Activated CD8-positive, alpha-beta memory T cell treated with anti-CD3 and anti-CD28 coated beads, Interleukin-2, amount 50 U/mL, for 4 hours (primary cell): ENCODE data around the gene TRA2B.
A peak's percentile ranks its signal among the peaks of the same experiment; 100 is the strongest.

ENCODE experiments used
- DNase-seq: peaks from one replicate; pipeline ENCODE4 v3.0.0-alpha.2; 2020

TRA2B gene

GRCh38 chr3:185949515-185949914 is 11.7 kb upstream of the TRA2B start:
- DNase-seq: no peak

GRCh38 chr3:185948292-185948691 is 10.5 kb upstream of the TRA2B start:
- no peak for DNase-seq

- DNase-seq: no peak
These were observed 5.9 kb upstream of the TRA2B start for GRCh38 chr3:185943760-185944106.

- DNase-seq: peak; percentile 84
These were observed 5.3 kb upstream of the TRA2B start for GRCh38 chr3:185942907-185943759.

- no peak for DNase-seq
These were observed 4.6 kb upstream of the TRA2B start for GRCh38 chr3:185942396-185942795.

- no peak for DNase-seq
These were observed 3.1 kb upstream of the TRA2B start for GRCh38 chr3:185940951-185941350.

- DNase-seq: no peak
These were observed 1.9 kb upstream of the TRA2B start for GRCh38 chr3:185939721-185940120.

GRCh38 chr3:185936814-185937688 is 763 bp downstream of the TRA2B start:
- DNase-seq: peak; percentile 85

GRCh38 chr3:185936273-185936629 is 1.6 kb downstream of the TRA2B start:
- no peak for DNase-seq

- DNase-seq: no peak
These were observed 2.1 kb downstream of the TRA2B start for GRCh38 chr3:185935465-185936272.

- DNase-seq: no peak
These were observed 2.9 kb downstream of the TRA2B start for GRCh38 chr3:185934767-185935464.

GRCh38 chr3:185934174-185934557 is 3.6 kb downstream of the TRA2B start:
- no peak for DNase-seq

GRCh38 chr3:185933374-185934173 is 4.2 kb downstream of the TRA2B start:
- no peak for DNase-seq

GRCh38 chr3:185931777-185932612 is 5.8 kb downstream of the TRA2B start:
- no peak for DNase-seq

GRCh38 chr3:185930393-185931107 is 7.3 kb downstream of the TRA2B start:
- DNase-seq: no peak

- DNase-seq: no peak
These were observed 8.3 kb downstream of the TRA2B start for GRCh38 chr3:185929192-185930151.

GRCh38 chr3:185928496-185928895 is 9.3 kb downstream of the TRA2B start:
- no peak for DNase-seq

GRCh38 chr3:185927501-185928200 is 10.2 kb downstream of the TRA2B start:
- DNase-seq: no peak
